Measurements from ENCODE around the gene FLT3.

FLT3 gene

GRCh38 chr13:27956576-27957300, 143.6 kb downstream of the FLT3 start:
- no peak for DNase-seq

GRCh38 chr13:27955014-27955591, 145.3 kb downstream of the FLT3 start:
- DNase-seq, result no peak

- no peak for DNase-seq
Observed at GRCh38 chr13:27954406-27954851, 145.9 kb downstream of the FLT3 start.

- peak; percentile 64 for DNase-seq
Observed at GRCh38 chr13:27953676-27954405, 146.5 kb downstream of the FLT3 start.

Data from NCI-H1048 (cell line).